HCEC 1CT (cell line): ENCODE measurements around the gene TMEM38B.
"Not testable (repeated sequence)": the region's sequence is repeated elsewhere in the genome, so short reads cannot be mapped to it uniquely, and the experiment has no call there.

Source experiments
- DNase-seq: peaks from one replicate; pipeline ENCODE4 v3.0.0-alpha.2; 2017

The TMEM38B gene

DNA sequence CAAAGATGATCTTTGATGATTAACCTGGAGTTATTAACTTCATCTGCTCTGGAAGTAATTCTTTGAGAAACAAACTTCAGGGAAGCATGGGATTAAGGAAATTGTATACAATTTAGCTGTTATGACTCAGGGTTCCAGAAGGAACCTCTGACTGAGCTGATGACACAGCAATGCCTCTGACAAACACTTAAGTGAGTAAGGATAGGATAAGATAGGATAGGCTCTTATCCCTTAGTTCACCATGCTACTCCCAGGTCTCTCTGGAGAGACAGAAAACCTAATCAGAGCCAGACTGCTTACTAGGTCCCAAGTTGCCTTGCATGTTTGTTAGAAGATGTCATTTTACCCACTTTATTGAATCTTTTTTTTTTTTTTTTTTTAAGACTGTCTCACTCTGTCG is 12.6 kb upstream of the TMEM38B start:
- DNase-seq, result peak; percentile 82

DNA sequence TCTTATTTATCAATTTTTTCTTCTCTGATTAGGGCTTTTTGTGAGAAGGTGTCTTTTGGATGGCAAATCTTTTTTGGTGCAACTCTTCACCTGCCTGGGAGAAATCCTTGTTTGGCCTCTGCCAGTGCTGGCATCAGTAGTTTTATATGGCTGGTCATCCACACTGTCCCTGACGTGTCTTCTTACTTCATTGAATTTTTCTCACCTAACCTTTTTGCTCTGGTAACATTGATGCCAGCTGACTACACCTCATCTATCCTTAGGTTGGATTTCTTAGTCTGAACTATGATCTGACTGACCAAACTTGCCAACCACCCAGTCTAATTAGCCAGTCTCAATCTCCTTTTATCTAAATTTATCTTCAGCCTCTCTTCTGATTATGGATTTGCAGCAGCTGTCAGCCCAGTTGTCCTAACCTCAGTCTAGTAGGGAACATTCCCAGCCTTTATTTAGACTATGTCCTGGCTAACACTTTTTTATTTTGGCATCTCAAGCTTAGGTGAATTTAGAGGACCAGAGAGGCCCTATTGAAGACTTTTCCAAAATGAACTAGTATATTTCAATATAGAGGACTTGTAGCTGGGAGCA is 10.6 kb upstream of the TMEM38B start:
- no peak for DNase-seq

DNA sequence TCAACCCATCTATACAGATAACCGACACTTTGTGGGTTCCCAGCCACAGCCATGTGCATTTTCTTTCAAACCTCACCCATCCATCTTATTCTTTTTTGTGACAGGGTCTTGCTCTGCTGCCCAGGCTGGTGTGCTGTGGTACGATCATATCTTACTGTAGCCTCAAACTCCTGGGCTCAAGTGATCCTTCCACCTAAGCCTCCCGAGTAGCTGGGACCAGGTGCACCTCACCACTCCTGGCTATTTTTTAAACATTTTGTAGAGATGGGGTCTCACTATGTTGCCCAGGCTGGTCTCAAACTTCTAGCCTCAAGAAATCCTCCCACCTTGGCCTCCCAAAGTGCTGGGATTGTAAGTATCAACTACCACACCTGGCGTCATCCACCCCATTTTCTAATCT is 7.4 kb upstream of the TMEM38B start:
- no peak for DNase-seq

DNA sequence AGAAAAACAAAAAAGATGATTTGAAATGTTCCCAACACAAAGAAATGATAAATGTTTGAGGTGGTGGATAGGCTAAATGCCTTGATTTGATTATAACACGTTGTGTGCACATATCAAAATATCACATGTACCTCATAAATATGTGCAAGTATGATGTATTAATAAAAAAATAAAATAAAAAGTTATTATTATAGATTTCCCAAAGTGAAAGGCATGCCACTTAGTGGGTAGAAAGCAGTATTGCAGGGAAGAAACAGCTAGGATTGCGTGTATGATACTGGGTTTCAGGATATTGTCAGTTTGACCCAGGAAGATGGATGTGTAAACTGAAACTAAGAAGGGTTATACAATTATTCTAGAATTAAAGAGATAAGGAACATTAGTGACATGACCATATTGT is 3.6 kb upstream of the TMEM38B start:
- DNase-seq, result peak; percentile 9

DNA sequence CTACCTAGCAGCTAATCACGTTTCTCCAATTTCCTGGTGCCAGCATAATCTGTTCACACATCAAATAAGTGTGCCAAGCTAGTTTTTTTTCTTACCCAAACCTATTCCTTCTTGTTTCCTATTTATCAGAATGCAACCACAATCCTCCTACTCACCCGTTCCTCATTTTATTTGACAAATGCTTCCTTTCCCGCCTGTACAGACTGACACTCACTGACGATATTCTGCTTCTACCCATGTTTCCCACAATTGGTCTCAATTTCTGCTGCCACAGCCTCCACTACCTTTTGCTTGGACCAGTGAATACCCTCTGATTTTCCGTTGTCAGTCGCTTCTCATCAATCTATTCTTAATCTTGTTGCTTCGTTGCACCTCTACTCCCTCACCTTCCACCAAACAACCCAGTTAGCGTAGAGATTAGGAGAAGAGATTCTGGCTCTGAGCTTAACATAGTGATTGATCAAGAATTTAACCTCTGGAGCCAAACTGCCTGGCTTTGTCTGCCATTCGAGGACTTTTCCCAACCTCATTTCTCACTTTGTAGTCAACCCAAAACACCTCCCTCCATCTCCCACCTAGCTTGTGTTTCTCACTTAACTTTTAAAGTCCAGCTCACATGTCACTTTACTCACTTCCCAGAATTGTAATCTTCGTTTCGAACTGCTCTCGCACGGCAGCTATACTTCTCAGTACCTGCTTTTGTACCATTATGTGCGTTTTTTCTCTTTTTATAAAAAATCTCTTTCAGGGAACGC is 729 bp upstream of the TMEM38B start:
- no peak for DNase-seq

DNA sequence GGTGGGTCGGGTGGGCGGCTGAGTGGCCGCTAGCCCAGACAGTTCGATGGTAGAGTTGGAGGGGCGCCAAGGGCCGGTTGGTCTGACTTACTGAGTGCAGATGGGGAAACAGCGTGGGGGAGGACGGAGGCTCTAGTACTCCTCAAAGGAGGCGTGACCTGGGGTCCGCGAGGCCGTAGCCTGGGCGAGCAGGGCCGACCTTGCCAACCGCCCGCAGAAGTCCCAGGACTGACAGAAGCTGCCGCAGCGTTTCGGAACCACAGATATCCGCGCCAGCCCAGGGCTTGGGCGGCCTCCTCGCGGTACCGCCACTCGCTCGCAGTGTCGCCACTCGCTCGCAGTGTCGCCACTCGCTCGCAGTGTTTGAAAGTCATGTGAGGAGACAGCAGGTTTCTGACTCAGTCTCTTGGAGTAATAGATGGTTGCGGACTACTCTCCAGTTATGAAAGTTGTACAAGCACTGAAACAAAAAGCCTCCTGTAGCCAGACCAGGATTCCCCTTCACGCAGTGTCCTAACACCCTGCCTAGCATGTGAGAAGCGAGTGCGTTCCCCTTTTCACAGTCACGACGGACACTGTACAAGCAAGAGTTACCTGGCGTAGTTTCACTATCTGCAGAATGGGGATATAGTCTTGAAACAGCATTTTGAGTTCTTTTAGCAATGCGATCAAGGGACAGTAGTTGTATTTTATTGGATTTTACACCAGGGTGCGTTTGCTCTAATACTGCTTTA is 674 bp downstream of the TMEM38B start:
- DNase-seq, result peak; percentile 52

DNA sequence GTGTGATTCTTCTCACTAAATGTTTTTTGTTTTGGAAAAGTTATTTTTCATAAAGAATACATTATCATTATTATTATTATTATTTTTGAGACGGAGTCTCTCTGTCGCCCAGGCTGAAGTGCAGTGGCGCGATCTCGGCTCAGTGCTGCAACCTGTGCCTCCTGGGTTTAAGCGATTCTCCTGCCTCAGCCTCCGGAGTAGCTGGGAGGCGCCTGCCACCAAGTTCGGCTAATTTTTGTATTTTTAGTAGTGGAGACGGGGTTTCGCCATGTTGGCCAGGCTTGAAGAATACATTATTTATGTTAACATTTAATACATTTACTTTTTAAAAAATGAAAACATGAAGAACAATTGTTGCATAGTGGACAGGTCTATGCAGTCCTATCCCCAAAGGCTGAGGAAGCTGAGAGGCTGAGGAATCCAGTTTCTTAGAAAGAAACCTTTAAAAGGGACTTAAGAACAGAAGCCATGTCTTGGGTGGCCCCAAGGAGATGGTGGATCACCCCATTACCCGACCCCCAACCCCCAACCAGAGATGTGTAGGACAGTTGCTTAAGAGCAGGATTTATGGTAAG is 2.0 kb downstream of the TMEM38B start:
- no peak for DNase-seq

DNA sequence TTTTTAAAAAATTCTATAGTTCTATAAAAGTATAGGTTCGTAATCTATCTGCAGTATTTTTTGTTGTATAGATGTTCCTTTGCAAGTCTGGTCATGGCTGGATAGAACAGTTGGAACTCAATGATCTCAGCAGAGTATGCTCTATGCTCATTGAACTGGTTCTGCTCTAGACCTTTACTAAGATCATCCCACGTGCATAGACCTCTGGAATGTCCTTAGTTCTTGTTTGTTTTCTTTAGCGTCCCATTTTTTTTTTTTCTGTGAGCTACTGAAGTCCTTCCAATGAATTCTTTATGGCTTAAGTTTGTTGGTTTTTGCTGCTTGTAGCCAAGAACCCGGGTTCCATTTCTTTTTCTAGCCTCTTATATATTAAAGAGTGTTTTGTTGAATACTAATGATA is 3.5 kb downstream of the TMEM38B start:
- DNase-seq, result peak; percentile 11

DNA sequence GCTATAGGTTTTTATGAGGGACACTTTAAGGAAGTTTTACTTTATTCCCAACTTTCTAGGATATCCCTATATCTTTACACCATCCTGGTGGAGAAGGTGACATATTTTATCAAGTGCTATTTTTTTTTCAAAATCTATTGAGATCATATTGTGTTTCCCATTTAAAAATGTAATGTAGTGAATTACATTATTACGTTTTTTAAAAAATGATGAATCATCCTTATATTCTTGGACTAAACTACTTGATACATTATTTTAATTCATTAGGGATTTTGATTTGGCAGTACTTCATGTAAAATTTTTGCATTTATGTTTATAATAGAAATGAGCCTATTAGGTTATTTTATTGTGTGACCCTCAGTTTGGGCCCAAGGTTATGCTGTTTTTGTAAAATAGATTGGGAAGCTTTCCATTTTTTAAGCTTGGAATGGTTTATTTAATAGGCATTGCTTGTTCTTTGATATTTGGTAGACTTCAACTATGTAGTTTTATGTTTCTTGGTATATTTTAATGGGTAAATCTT is 4.1 kb downstream of the TMEM38B start:
- no peak for DNase-seq

DNA sequence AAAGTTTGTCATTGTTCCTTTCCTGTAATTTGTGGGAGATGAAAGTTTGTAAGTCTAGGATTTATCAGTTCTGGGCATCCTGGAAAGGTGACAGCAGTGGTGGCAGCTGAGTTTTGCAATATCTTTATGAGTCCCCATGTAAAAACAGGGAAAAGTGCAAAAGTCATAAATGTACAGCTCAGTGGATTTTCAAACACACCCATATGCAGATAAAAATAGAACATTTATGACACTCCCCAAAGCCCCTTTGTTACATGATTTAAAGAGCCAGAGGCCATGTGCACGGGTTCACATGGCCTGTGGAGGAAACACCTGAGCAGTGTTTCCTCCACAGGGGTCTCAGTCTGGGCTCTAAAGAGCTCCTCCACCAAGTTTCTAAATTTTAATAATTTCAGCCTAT is 6.3 kb downstream of the TMEM38B start:
- no peak for DNase-seq

DNA sequence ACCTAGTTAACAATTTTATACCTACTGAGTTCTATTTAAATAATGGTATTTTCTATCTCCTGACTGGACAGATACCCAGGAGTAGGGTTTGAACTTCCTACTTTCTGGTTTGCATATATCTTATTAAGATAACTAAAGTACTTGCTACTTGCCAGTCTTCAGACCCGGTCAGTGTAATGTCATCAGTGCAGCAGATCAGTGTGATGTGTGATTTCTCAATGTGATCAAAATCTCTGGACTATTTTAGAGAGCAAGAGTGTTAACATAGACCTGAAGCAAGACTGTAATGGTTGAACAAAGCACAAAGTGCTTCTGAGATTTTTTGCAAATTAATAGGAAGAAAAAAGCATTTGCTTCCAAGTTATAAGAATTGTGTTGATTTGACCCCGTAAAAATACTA is 6.8 kb downstream of the TMEM38B start:
- no peak for DNase-seq

DNA sequence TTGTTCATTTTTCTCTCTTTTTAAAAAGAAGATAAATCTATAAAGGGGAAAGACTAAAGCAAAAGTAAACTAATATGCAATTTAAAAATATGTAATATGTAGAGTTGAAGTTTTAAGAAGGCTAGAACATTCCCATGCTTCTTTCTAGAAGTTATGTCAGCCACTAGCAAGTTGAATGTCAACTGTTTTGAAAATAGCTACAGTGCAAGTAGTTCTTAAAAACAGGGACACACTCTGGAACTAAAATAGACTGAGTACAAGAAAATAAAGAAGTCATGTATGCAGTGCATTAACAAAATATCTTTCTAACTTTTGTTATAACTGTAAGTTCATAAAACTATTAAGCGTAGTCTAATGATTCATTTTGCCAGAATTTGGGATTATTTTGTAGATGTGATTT is 7.9 kb downstream of the TMEM38B start:
- no peak for DNase-seq

DNA sequence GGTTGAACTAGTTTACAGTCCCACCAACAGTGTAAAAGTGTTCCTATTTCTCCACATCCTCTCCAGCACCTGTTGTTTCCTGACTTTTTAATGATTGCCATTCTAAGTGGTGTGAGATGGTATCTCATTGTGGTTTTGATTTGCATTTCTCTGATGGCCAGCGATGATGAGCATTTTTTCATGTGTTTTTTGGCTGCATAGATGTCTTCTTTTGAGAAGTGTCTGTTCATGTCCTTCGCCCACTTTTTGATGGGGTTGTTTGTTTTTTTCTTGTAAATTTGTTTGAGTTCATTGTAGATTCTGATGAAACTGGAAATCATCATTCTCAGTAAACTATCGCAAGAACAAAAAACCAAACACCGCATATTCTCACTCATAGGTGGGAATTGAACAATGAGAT is 9.3 kb downstream of the TMEM38B start:
- not testable (repeated sequence) for DNase-seq

DNA sequence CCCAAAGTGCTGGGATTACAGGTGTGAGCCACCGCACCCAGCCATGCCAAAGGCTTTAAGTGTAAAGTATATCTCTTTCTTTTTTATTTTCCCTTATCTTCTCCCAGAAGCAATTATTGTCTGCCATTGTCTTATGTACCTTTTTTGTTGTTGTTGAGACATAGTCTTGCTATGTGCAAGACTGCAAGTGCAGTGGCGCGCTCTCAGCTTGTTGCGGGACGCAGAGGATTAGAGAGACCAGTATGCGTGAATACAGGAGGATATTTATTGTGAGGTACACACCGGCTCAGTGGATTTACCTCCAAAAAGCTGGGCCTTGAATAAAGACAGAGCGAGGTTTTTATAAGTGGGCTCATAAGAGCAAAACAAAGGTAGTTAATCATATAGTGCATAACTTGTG is 11.8 kb downstream of the TMEM38B start:
- no peak for DNase-seq

DNA sequence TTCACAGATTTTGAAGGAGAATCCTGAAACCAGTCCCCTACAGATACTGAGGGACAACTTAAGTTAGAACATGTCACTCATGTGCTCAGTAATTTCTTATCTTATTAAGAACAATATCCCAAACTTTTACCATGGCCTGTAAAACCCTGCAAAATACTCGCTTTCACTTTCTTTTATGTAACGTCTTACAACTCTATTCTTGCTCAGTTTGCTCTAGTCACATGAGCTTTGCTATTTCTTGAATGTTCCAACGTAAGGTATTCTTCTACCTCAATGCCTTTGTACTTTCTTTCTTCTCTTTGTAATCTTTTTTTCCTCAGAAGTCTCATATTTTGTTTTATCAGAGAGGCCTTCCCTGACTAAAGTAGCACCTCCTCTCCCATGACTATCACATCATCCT is 14.1 kb downstream of the TMEM38B start:
- DNase-seq, result no peak

DNA sequence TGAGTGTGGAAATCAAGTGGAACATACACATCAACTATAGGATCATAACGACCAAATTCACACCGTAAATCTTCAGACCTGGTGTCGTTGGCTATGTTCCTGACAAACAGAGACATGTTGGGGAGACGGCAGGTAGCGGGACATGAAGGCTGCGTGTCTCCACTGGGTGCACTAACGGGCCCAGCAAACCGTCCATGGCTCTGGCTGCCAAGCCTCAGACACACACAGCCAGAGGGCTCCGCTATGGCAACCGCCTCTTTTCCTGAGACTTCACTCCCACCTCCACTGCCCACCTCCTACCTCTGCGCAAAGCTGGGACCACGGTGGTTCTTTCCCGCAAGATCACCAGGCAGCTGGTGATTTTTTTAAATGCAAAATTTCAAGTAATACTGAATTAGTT is 16.3 kb downstream of the TMEM38B start:
- no peak for DNase-seq

DNA sequence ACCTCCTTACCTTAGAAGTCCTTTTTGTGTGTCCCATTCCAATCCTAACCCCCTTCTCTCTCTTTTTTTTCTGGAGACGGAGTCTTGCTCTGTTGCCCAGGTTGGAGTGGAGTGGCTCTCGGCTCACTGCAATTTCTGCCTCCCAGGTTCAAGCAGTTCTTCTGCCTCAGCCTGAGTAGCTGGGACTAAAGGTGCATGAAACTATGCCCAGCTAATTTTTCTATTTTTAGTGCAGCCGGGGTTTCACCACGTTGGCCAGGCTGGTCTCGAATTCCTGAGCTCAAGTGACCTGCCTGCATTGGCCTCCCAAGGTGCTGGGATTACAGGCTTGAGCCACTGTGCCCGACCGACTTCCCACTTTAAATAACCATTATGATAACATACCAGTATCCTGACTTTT is 17.5 kb downstream of the TMEM38B start:
- DNase-seq, result no peak

DNA sequence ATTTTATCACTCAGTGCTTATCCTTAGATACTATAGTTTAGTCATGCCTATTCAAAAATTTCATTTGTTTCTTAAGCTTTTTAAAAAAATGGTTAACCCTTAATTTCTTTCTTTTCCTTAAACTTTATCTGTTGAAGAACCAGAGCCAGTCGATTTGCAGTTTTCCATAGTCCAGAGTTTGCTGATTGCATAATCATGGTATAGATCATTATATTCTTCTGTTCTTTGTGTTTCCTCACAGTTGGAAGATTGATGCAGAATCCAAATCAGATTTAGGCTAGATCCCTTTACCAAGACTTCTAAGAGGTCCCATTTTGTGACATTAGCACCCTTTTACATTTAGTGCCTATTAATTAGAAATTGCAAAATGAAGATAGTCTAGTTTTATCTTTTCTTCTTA is 18.0 kb downstream of the TMEM38B start:
- DNase-seq, result no peak

DNA sequence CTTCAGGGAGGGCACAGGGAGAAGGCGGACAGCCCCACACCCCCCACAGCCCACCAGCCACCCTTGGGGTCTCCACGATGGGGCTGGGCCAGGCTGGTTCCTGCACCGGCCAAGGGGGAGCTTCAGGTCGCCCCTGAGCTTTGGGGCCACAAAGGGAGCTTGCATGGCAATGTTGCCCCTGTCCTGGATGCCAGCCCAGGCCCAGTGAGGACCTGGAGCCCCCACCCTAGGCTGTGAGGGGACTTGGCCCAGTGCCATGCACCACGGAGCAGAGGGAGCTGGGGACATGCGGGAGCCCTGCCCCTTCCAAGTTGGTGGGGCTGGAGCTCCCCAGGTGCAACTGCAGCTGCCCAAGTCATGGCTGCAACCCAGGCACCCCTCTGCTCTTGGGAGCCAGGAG is 18.4 kb downstream of the TMEM38B start:
- no peak for DNase-seq

DNA sequence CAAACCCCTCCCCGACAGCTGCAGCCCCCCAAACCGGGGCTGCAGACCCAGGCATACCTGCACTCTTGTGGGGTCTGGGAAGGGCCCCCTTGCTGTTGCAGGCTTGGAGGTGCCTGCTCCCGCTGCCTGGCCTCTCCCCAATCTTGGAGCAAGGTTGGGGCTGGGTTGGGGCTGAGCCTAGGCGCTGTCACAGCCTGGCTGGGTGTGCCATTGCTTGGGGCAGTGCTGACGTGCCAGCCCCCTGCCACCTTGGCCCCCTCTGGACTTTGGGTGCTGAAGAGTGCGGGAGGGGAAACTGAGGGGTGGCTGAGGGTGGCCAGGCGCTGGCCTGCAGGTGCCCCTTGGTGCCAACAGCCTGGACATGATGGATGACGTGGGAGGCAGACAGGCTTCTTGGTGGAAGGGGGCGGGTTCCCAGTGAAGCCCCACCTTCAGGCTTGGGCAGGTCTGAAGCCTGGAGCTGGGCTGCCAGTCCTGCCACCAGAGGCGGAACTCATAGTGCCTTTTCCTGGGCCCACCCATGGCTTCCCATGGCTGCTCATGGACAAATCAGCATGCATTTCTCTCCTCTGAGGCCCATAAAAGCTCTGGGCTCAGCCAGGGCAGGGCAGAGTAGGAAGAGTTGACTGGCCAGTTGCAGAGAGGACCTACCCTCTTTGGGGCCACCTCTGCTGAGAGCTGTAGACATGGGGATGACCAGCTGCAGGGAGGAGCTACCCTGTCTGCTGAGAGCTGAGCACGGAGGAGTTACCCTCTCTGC is 19.1 kb downstream of the TMEM38B start:
- no peak for DNase-seq

DNA sequence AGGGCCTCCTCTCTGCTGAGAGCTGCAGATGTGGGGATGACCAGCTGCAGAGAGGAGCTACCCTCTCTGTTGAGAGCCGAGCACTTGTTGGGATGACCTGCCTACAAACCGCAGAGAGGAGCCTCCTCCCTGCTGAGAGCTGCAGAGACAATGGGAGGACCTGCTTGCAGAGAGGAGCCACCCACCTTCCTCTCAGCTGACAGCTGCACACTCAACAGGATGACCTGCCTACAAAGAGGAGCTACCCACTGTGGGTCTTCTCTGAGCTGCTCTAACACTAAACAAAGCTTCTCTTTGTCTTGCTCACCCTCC is 19.6 kb downstream of the TMEM38B start:
- no peak for DNase-seq

DNA sequence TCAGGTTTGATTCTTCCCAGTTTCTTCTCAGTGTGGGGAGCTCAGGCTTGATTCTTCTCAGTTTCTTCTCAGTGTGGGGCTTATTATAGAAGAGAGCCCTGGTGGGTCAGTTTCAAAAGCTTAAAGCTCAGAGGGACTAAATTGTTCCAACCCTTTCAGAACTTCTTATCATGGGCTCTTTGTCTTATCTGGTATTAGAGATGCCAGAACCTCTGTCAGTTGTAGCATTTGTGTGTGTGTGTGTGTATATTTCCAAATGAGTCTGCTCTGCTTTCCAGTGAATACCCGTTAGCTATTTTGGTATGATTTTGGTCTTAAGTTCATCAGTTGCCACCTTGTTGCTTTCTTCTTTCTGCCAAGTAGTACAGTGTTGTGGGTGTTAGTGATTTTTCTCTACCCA is 21.8 kb downstream of the TMEM38B start:
- DNase-seq, result no peak

DNA sequence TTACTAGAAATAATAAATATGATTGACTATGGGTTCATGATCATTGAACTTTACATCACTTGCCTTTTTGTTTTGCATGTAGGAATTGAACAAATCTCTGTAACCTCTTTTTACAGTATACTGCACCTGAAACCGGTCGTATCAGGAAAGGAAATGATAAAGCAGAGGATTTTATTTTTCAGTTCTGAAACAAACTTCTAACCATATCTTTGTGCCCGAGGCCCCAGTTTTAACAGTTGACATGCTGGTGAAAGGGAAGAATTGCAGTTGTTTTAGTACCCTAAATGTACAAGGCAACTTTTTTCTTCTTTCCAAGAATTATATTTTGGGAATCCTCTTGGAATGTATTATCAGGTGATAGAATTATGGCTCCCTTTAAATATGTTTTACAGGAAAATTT is 27.8 kb downstream of the TMEM38B start:
- DNase-seq, result no peak
